ENCODE results near the gene VIPR2.

The VIPR2 gene

DNA sequence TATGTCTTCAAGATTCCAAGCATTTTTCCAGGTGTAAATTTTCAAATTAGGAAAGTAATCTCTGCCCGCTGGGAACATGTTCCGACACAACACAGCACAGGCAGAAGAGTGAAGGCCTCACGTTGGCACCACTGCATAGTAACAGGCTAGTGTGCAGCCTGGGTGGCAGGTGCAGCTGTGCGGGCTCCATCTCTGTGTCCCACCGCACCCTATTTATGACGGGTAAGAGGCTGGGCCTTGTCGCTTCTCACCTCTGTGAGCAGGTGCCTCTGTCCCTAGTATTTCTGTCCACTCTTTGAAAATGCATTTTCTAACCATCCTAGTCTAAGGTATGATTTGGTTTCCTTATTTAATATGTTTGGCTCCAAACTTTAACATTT, 24.1 kb downstream of the VIPR2 start:
- no peaks in the 10 kb centered on the region for H3K4me1 Mint-ChIP-seq
- H3K27ac Mint-ChIP-seq = no peak overlapping the region
- no peak overlapping the region for H3K4me3 Mint-ChIP-seq
- H3K27me3 Mint-ChIP-seq = peaks cover 2% of the 10 kb centered on the region
- H3K36me3 Mint-ChIP-seq = no peaks in the 10 kb centered on the region
- H3K9me3 Mint-ChIP-seq = no peaks in the 10 kb centered on the region

- Mint-ChIP-seq H3K27me3 (peaks cover 2% of the 10 kb centered on the region), H3K27ac (no peak overlapping the region), H3K36me3 (no peaks in the 10 kb centered on the region), H3K4me1 (no peaks in the 10 kb centered on the region), H3K4me3 (no peak overlapping the region), H3K9me3 (no peaks in the 10 kb centered on the region)
These were observed 24.7 kb downstream of the VIPR2 start for GRCh38 chr7:159119851-159120539.

GRCh38 chr7:159119026-159119741, 25.5 kb downstream of the VIPR2 start:
- Mint-ChIP-seq H3K4me1 (no peaks in the 10 kb centered on the region), H3K36me3 (no peaks in the 10 kb centered on the region), H3K27ac (no peak overlapping the region), H3K9me3 (no peaks in the 10 kb centered on the region), H3K27me3 (peaks cover 4% of the 10 kb centered on the region), H3K4me3 (no peak overlapping the region)

DNA sequence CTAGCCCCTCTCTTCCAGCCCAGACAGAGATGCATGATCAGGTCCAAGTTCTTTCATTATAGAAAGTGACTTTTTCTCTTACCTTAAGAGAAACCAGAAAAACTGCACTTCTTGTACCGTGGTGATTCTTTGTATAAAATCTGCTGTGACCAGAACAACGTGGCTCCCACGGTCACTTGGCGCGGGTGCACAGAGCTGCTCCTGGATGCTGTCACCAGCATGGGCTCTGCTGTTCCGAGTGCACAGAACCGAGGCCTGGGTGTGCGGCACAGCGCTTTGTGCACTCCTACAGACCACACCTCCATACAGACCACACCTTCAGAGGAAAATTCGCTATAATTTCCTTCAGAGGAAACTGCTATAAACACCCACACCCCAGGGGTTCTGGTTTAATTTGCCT, 26.0 kb downstream of the VIPR2 start:
- Mint-ChIP-seq H3K4me3 (no peak overlapping the region), H3K27me3 (peaks cover 3% of the 10 kb centered on the region), H3K9me3 (no peaks in the 10 kb centered on the region), H3K4me1 (no peaks in the 10 kb centered on the region), H3K36me3 (no peaks in the 10 kb centered on the region), H3K27ac (no peak overlapping the region)

DNA sequence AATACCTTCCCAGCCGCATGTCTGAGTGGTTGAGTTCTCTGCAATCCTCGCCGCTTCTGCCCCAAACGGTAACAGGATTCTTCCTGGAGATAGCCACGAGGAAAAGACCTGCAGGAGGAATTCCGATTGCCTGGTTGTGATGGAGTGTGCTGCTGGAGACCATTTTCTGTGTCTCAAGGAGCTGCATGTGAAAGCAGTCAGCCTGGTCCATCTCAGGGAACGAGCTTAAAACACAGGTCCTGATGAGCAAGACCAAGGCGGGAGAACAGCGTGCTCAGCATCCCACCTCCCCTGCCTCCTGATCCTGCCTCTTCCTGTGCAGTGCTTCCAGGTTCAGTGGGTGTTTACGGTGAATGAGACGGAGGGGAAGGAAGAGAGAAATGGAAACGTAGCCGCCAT, 26.5 kb downstream of the VIPR2 start:
- no peaks in the 10 kb centered on the region for H3K36me3 Mint-ChIP-seq
- H3K4me1 Mint-ChIP-seq = no peaks in the 10 kb centered on the region
- no peaks in the 10 kb centered on the region for H3K9me3 Mint-ChIP-seq
- no peak overlapping the region for H3K27ac Mint-ChIP-seq
- no peak overlapping the region for H3K4me3 Mint-ChIP-seq
- H3K27me3 Mint-ChIP-seq = peaks cover 4% of the 10 kb centered on the region

DNA sequence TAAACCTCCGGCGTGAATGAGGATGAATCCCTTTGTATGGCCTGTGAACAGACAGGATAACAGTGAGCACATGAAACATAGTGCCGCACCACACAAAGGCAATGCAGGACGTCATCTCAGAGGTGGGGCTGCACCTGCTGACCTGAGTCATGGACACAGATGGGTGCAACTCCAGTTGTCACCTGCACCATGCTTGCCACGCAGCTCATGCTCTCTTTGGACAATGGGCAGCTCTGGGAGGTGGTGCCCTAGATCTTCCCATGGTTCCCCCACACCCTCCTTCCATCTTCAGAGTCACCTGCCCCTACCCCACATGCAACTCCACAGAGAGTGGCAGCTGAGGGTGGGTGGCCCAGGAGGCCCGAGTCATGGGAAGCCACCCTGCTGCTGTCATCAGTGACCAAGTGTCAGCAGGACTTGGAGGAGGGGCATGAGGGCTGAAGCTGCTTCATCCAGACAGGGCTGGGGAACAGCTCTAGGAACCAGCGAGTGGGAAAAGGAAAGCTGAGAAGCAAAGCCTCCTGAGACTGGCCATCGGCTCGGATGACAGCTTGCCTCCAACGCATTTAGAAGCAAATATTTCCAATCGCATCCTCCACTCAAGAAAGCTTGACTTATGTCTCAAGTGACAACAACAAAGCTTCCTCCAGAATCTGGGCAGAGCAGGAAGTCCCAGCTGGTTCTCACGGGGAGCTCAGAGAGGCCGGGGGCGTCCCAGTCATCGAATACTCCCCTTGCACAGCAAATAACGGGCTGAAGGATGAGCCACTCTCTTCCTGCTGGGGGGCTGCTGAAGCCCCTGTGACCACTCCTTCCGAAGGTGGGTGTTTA, 27.1 kb downstream of the VIPR2 start:
- H3K36me3 Mint-ChIP-seq = no peaks in the 10 kb centered on the region
- H3K27ac Mint-ChIP-seq = no peak overlapping the region
- no peak overlapping the region for H3K4me3 Mint-ChIP-seq
- H3K9me3 Mint-ChIP-seq = no peaks in the 10 kb centered on the region
- H3K27me3 Mint-ChIP-seq = peaks cover 4% of the 10 kb centered on the region
- H3K4me1 Mint-ChIP-seq = no peaks in the 10 kb centered on the region

DNA sequence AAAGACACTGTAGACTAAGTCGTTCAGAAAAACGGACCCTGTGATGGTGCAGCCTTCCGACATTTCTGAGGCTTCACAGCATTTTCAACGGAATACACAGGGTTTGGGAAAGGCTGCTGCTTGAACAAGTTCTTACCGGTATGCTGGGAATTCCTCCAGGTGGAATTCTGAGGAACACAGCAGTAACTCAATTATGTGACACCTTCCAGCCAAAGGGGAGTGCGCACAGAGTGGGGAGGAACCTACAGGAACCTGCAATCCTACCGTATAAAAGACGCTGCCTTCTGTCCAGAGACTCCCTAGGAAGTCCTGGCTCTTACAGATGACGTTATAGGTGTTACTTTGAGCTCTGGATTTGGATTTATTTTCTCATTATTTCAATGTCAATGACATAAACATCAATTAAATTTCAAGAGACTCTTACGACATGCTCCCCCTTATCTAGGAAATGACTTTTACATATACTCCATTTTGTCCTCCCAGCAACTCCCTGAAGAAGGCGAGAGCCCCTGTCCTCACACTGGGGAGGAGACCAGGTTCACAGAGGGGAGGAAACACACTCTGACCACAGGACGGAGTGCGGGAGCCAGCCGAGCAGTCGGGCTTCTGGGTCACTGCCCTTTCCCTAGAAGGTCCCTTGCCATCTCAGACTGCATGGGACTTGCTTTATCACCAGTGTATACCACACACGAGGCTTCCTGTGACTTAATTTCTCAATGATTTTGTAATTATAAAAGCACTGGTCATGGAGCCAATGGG, 27.9 kb downstream of the VIPR2 start:
- Mint-ChIP-seq H3K4me1 (no peaks in the 10 kb centered on the region), H3K4me3 (no peak overlapping the region), H3K36me3 (no peaks in the 10 kb centered on the region), H3K27me3 (peaks cover 7% of the 10 kb centered on the region), H3K9me3 (no peaks in the 10 kb centered on the region), H3K27ac (no peak overlapping the region)

- H3K27ac Mint-ChIP-seq = no peak overlapping the region
- H3K4me3 Mint-ChIP-seq = no peak overlapping the region
- no peaks in the 10 kb centered on the region for H3K9me3 Mint-ChIP-seq
- no peaks in the 10 kb centered on the region for H3K36me3 Mint-ChIP-seq
- peaks cover 6% of the 10 kb centered on the region for H3K27me3 Mint-ChIP-seq
- no peaks in the 10 kb centered on the region for H3K4me1 Mint-ChIP-seq
These were observed 28.8 kb downstream of the VIPR2 start for GRCh38 chr7:159115601-159116501.

DNA sequence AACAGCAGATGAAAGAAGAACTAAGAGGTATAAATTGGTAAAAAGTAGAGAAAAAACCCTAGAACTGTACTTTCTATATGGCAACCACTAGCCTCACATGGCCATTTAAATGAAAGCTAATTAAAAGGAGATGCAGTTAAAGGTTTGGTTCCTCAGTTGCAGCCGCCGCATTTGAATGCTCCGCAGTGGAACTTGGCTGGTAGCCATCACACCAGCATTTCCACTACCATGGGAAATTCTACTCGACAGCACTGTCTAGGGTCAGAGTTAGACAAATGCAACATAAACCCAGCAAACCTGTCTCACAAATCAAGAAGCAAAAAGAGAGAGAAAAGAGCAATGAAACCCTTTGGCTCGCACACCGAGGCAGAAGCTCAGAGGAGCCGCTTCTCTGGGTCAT, 29.7 kb downstream of the VIPR2 start:
- Mint-ChIP-seq H3K27me3 (peaks cover 6% of the 10 kb centered on the region), H3K27ac (no peak overlapping the region), H3K4me1 (no peaks in the 10 kb centered on the region), H3K4me3 (no peak overlapping the region), H3K36me3 (no peaks in the 10 kb centered on the region), H3K9me3 (no peaks in the 10 kb centered on the region)

GRCh38 chr7:159114096-159114495, 30.6 kb downstream of the VIPR2 start:
- no peaks in the 10 kb centered on the region for H3K4me1 Mint-ChIP-seq
- no peaks in the 10 kb centered on the region for H3K36me3 Mint-ChIP-seq
- H3K4me3 Mint-ChIP-seq = no peak overlapping the region
- H3K27ac Mint-ChIP-seq = no peak overlapping the region
- peaks cover 7% of the 10 kb centered on the region for H3K27me3 Mint-ChIP-seq
- no peaks in the 10 kb centered on the region for H3K9me3 Mint-ChIP-seq

DNA sequence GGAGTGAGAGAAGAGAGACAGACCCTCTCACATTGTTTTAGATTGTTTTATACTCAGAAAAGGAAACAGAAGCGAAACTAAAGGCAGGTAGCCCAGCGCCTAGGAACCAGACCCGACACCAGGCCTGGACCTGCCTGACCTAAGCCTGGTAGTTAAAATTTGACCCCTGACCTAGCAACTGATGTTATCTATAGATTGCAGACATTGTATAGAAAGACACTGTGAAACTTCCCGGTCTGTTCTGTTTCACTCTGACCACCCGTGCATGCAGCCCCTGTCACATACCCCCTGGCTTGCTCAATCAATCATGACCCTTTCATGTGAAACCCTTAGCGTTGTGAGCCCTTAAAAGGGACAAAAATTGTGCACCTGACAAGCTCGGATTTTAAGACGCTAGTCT, 31.6 kb downstream of the VIPR2 start:
- H3K4me1 Mint-ChIP-seq = no peaks in the 10 kb centered on the region

DNA sequence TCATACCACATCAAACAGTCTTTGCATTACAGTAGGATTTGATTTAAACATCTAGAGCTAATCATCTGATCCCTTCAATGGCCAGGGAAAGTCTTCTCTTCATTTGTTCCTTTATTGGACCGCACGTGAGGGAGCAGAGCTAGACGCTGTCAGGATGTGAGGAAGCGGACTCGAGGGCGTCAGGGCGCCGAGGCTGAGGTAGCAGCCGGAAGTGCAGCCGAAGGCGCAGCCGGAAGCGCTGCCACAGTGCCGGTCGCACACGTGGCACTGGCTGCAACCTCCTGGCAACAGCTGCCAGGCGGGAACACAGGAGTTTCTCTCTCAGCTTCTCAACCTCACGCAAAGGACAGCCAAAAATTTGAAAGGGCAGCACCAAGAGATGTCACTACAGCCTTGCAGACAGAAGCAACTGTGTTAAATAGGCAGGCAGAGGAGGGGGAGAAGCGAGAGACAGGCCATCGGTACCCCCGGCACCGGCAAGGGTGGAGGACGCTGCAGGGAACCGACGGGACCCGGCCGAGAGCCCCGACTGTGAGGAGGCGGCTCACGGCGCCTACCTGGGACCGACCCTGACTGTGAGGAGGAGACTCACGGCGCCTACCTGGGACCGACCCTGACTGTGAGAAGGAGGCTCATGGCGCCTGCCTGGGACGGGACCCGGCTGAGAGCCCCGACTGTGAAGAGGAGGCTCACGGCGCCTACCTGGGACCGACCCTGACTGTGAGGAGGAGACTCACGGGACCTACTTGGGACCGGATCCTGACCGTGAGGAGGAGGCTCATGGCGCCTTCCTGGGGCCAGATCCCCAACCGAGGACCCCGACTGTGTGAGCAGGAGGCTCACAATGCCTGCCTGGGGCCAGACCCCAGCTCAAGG, 32.3 kb downstream of the VIPR2 start:
- Mint-ChIP-seq H3K4me1 (no peaks in the 10 kb centered on the region), H3K4me3 (no peak overlapping the region), H3K27ac (no peak overlapping the region), H3K36me3 (no peaks in the 10 kb centered on the region), H3K27me3 (peaks cover 7% of the 10 kb centered on the region), H3K9me3 (no peaks in the 10 kb centered on the region)

More for the DNA sequence above, 31.6 kb downstream of the VIPR2 start:
- no peaks in the 10 kb centered on the region for H3K36me3 Mint-ChIP-seq
- H3K27me3 Mint-ChIP-seq = peaks cover 7% of the 10 kb centered on the region
- no peaks in the 10 kb centered on the region for H3K9me3 Mint-ChIP-seq
- no peak overlapping the region for H3K4me3 Mint-ChIP-seq
- no peak overlapping the region for H3K27ac Mint-ChIP-seq

DNA sequence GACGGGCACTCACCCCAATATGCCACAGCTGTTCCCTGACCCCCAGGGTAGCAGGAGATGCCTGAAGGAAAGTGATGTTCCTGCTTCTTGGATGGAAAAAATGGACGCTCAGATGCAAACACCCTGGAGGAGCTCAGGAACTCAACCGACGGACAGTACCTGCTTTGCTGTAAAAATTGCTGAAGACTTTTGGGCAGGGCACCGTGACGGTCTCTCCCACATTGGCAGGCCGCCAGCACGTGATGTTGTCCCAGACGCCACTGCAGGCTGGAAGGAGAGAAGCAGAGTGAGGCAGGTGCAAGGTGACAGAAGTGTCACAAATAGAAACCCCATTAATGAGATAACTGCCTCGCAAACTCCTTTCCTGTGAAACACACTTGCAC, 35.0 kb downstream of the VIPR2 start:
- H3K9me3 Mint-ChIP-seq = no peaks in the 10 kb centered on the region
- H3K4me3 Mint-ChIP-seq = no peak overlapping the region
- no peaks in the 10 kb centered on the region for H3K36me3 Mint-ChIP-seq
- peaks cover 7% of the 10 kb centered on the region for H3K27me3 Mint-ChIP-seq
- no peaks in the 10 kb centered on the region for H3K4me1 Mint-ChIP-seq
- no peak overlapping the region for H3K27ac Mint-ChIP-seq
